D341Med (cell line): Measurements from ENCODE around the gene EEFSEC.

ENCODE experiments used
- DNase-seq: peaks from one replicate; pipeline ENCODE4 v3.0.0; 2012; ENCODE audit warnings: low spot score

EEFSEC gene

GRCh38 chr3:128153156-128154041 lies at the start of gene EEFSEC:
EEFSEC (plus strand) TSS chr3:128153481; CDS start chr3:128153508, 27 bp downstream.
- DNase-seq = peak; percentile 89

GRCh38 chr3:128107834-128108233 lies 45.4 kb upstream of the EEFSEC start:
- no peak for DNase-seq

- no peak for DNase-seq
Measured at GRCh38 chr3:128111147-128111546, 42.1 kb upstream of the EEFSEC start.

GRCh38 chr3:128112357-128112968 lies 40.8 kb upstream of the EEFSEC start:
- DNase-seq = no peak

- DNase-seq = no peak
Measured at GRCh38 chr3:128113817-128114794, 39.2 kb upstream of the EEFSEC start.

GRCh38 chr3:128122013-128122412 lies 31.3 kb upstream of the EEFSEC start:
- DNase-seq = no peak

GRCh38 chr3:128123156-128123537 lies 30.1 kb upstream of the EEFSEC start:
- DNase-seq = no peak

- DNase-seq = peak; percentile 98
Measured at GRCh38 chr3:128123538-128124368, 29.5 kb upstream of the EEFSEC start, which contains the start of gene RUVBL1. RUVBL1 (minus strand) TSS chr3:128123812; CDS start chr3:128123724, 88 bp downstream.

GRCh38 chr3:128127236-128127635 lies 26.0 kb upstream of the EEFSEC start:
- no peak for DNase-seq

- DNase-seq = no peak
Measured at GRCh38 chr3:128128251-128128650, 25.0 kb upstream of the EEFSEC start.

- no peak for DNase-seq
Measured at GRCh38 chr3:128131897-128132646, 21.2 kb upstream of the EEFSEC start.

GRCh38 chr3:128133273-128133883 lies 19.9 kb upstream of the EEFSEC start:
- DNase-seq = no peak

GRCh38 chr3:128143496-128143895 lies 9.8 kb upstream of the EEFSEC start:
- no peak for DNase-seq

- DNase-seq = no peak
Measured at GRCh38 chr3:128144512-128145187, 8.6 kb upstream of the EEFSEC start.

- no peak for DNase-seq
Measured at GRCh38 chr3:128145279-128145678, 8.0 kb upstream of the EEFSEC start.

GRCh38 chr3:128146201-128146600 lies 7.1 kb upstream of the EEFSEC start:
- DNase-seq = no peak

- DNase-seq = no peak
Measured at GRCh38 chr3:128149650-128150049, 3.6 kb upstream of the EEFSEC start.

- no peak for DNase-seq
Measured at GRCh38 chr3:128151758-128152274, 1.5 kb upstream of the EEFSEC start.
